ENCODE data around the gene DHRS4L2.

DHRS4L2 gene

DNA sequence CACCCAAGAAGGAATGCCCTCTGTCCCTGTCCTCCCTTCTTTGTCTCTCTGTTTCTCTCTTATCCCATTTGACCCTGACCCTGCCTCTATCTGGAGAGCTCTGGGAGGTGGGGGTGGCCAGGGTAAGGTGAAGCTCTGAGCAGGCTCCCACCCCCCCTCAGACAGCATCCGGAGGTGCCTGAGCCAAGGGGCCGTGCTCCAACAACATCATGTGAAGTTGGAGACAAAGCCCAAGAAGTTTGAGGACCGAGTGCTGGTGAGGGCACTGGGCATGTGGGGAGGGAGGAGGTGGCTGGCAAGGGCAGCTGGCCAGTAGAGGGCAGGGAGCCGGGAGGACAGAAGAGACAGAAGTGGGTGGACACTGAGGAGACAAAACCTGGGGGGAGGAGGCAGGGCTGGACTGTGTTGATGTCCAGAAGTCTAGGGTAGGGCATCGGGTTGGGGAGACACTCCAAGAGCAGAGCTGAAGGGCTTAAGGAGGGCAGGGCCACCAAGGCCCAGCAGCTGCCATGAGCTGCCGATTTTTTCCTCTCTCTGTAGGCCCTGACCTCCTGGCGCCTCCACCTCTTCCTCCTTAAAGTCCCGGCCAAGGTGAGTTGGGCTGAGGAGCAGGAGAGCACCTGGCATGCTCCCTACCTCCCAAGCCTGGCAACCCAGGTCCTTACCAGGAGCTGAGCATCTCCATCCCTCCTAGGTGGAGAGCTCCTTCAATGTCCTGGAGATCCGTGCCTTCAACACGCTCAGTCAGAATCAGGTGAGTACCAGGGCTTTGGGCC lies 65.0 kb downstream of the DHRS4L2 start:
- DNase-seq (ENCODE audit: low read depth in 2 of 2): no peak

DNA sequence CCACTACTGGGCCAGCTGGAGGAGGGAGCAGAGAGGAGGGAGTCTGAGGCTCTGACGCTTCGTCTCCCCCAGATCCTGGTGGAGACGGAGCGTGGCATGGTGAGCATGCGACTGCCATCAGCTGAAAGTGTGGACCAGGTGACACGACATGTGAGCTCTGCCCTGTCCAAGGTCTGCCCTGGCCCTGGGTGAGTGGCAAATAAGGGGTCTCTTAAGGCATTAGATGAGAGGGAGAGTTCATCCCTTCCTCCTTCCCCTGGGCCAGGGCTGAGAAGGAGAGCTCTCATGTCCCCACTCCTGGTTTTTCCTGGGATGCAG lies 65.6 kb downstream of the DHRS4L2 start:
- DNase-seq (ENCODE audit: low read depth in 2 of 2): no peak

- no peak for DNase-seq (ENCODE audit: low read depth in 2 of 2)
Measured at GRCh38 chr14:24054646-24055045, 65.9 kb downstream of the DHRS4L2 start.
